HepG2 (cell line): Measurements from ENCODE around the gene NUFIP1. TPM values are rescaled to one million over a fixed set of nuclear protein-coding genes. Genes with fewer than 3 reads are reported as not detected.

Experiments used
- BATF2 ChIP-seq: sonication (generic); formaldehyde crosslinking; IDR thresholded peaks from 2 replicates; pipeline ENCODE4 v1.8.0; 2022; ENCODE audit warnings: mild to moderate bottlenecking, missing genetic modification reagents, moderate library complexity
- CBX2 ChIP-seq, 2 experiments: fragments of 200-600 bp in 1 of 2; sonication (generic); formaldehyde crosslinking in 1 of 2; IDR thresholded peaks; 2 replicates each; pipeline versions ENCODE4 v1.7.0 to v1.8.1; 2018 to 2022; ENCODE audit warnings: low read depth in 2 of 2, low read length in 1 of 2, mild to moderate bottlenecking in 1 of 2, missing genetic modification reagents in 1 of 2
- CENPX ChIP-seq: sonication (generic); formaldehyde crosslinking; IDR thresholded peaks from 2 replicates; pipeline ENCODE4 v1.9.0; 2021; ENCODE audit warnings: mild to moderate bottlenecking, missing genetic modification reagents, moderate library complexity
- KLF15 ChIP-seq: sonication (generic); formaldehyde crosslinking; IDR thresholded peaks from 2 replicates; pipeline ENCODE4 v1.8.1; 2023; ENCODE audit warnings: borderline replicate concordance, mild to moderate bottlenecking, inconsistent platforms, missing genetic modification reagents, mixed read lengths
- MYC ChIP-seq: sonication (generic); formaldehyde crosslinking; IDR thresholded peaks from 2 replicates; pipeline ENCODE4 v1.9.0; 2021; ENCODE audit warnings: missing genetic modification reagents, borderline replicate concordance
- SALL1 ChIP-seq: sonication (generic); formaldehyde crosslinking; IDR thresholded peaks from 2 replicates; pipeline ENCODE4 v1.8.0; 2022; ENCODE audit warnings: mild to moderate bottlenecking, missing genetic modification reagents
- THYN1 ChIP-seq: sonication (generic); formaldehyde crosslinking; IDR thresholded peaks from 2 replicates; pipeline ENCODE4 v1.8.1; 2023; ENCODE audit warnings: low read depth, mild to moderate bottlenecking, moderate library complexity, missing genetic modification reagents, borderline replicate concordance
- ZBTB14 ChIP-seq: sonication (generic); formaldehyde crosslinking; IDR thresholded peaks from 2 replicates; pipeline ENCODE4 v1.4.0; 2020; ENCODE audit warnings: missing genetic modification reagents
- ZBTB34 ChIP-seq: sonication (generic); formaldehyde crosslinking; IDR thresholded peaks from 2 replicates; pipeline ENCODE4 v1.8.0; 2022; ENCODE audit warnings: mild to moderate bottlenecking, missing genetic modification reagents
- ZNF468 ChIP-seq: sonication (generic); formaldehyde crosslinking; IDR thresholded peaks from 2 replicates; pipeline ENCODE4 v1.8.0; 2022; ENCODE audit warnings: mild to moderate bottlenecking, moderate library complexity, missing genetic modification reagents
- ZNF562 ChIP-seq: sonication (generic); formaldehyde crosslinking; IDR thresholded peaks from 2 replicates; pipeline ENCODE4 v1.8.0; 2022; ENCODE audit warnings: missing genetic modification reagents, borderline replicate concordance
- ZNF597 ChIP-seq: sonication (generic); formaldehyde crosslinking; IDR thresholded peaks from 2 replicates; pipeline ENCODE4 v1.5.0; 2020; ENCODE audit warnings: missing genetic modification reagents
- ZNF639 ChIP-seq: conservative IDR thresholded peaks from 2 replicates; pipeline ENCODE4 v1.6.1; 2018; ENCODE audit warnings: missing genetic modification reagents
- ZNF790 ChIP-seq: sonication (generic); formaldehyde crosslinking; IDR thresholded peaks from 2 replicates; pipeline ENCODE4 v1.8.0; 2022; ENCODE audit warnings: missing genetic modification reagents, mild to moderate bottlenecking, borderline replicate concordance
- ZNF83 ChIP-seq: sonication (generic); formaldehyde crosslinking; IDR thresholded peaks from 2 replicates; pipeline ENCODE4 v1.4.0; 2020; ENCODE audit warnings: missing genetic modification reagents, mild to moderate bottlenecking, borderline replicate concordance
- ZSCAN12 ChIP-seq: sonication (generic); formaldehyde crosslinking; IDR thresholded peaks from 2 replicates; pipeline ENCODE4 v1.9.0; 2021; ENCODE audit warnings: mild to moderate bottlenecking, missing genetic modification reagents
- polyA plus RNA-seq, 8 experiments: library from polyadenylated mRNA; depleted of rRNA in 3 of 8; stranded (reverse) in 7 of 8; unstranded in 1 of 8; fragments of >200 nt; fragmentation: Illumina TruSeq in 4 of 8; extraction: Trizol in 4 of 8; gene quantifications; 2 replicates each; pipeline versions ENCODE4 v1.2.1 to v1.2.3, GENCODE V29; 2011 to 2016; ENCODE audit warnings: low read depth in 4 of 8, missing spikeins in 1 of 8, mixed read lengths in 1 of 8; ENCODE audit not compliant: insufficient read depth in 1 of 8
- total RNA-seq, 5 experiments: library from RNA; depleted of rRNA; stranded (reverse); fragments of >200 nt; fragmentation: Illumina TruSeq; extraction: Trizol; gene quantifications; 2 replicates each; pipeline ENCODE4 v1.2.3, GENCODE V29; 2016; ENCODE audit warnings: low read depth in 1 of 5

NUFIP1 gene
- total and polyA plus RNA-seq, 2 of the 13 experiments (the other 11 are each of a cell fraction or from before 2014, with no cell fraction given), result 1.9 to 10.3 TPM

GRCh38 chr13:44917589-44918325 lies 71.5 kb downstream of the NUFIP1 start (continued):
- TF ChIP-seq ZBTB34 (CRISPR knock-in tag) (no peak), THYN1 (CRISPR knock-in tag) (no peak), ZNF639 (CRISPR knock-in tag) (no peak), ZNF468 (CRISPR knock-in tag) (0 out of 2 replicates have a peak, but pooled peaks have one; percentile 22), CBX2 (IDR thresholded peaks at IDR 0.05; ENCODE audit: low read depth, low read length) (no peak), CBX2 (CRISPR knock-in tag; IDR thresholded peaks at IDR 0.05; ENCODE audit: low read depth) (no peak), ZNF790 (no peak; the same call in 1 of the 2 replicates), SALL1 (CRISPR knock-in tag) (peak; percentile 80), ZNF597 (CRISPR knock-in tag) (no peak; the same call in 1 of the 2 replicates), ZBTB14 (CRISPR knock-in tag) (no peak), KLF15 (CRISPR knock-in tag) (0 out of 2 replicates have a peak, but pooled peaks have one; percentile 57), ZNF562 (no peak), CENPX (CRISPR knock-in tag) (no peak), ZSCAN12 (CRISPR knock-in tag) (no peak), BATF2 (CRISPR knock-in tag) (no peak), ZNF83 (CRISPR knock-in tag) (peak; percentile 47; the same call in 1 of the 2 replicates), MYC (CRISPR knock-in tag) (peak; percentile 42; the same call in 1 of the 2 replicates)
